GM18502 (cell line): Measurements from ENCODE around the gene DCX.

ENCODE experiments used
- ATAC-seq: cut with Tn5 transposase; IDR thresholded peaks from one replicate; pipeline ENCODE4 v1.9.1; 2021; ENCODE audit warnings: mild to moderate bottlenecking; ENCODE audit not compliant: unreplicated experiment, poor library complexity

Gene DCX

GRCh38 chrX:111322231-111322855 is 89.6 kb downstream of the DCX start:
- no peak for ATAC-seq

GRCh38 chrX:111319451-111319850 is 92.5 kb downstream of the DCX start:
- no peak for ATAC-seq

- ATAC-seq = no peak
Observed at GRCh38 chrX:111318901-111319300, 93.1 kb downstream of the DCX start.

GRCh38 chrX:111309083-111309482 is 102.9 kb downstream of the DCX start:
- ATAC-seq = no peak

- no peak for ATAC-seq
Observed at GRCh38 chrX:111308039-111308438, 104.0 kb downstream of the DCX start.

- ATAC-seq = no peak
Observed at GRCh38 chrX:111302284-111302683, 109.7 kb downstream of the DCX start.

- ATAC-seq = no peak
Observed at GRCh38 chrX:111288841-111289240, 123.2 kb downstream of the DCX start.

- ATAC-seq = no peak
Observed at GRCh38 chrX:111284631-111285293, 127.2 kb downstream of the DCX start.

GRCh38 chrX:111283446-111283845 is 128.5 kb downstream of the DCX start:
- ATAC-seq = no peak

GRCh38 chrX:111282991-111283390 is 129.0 kb downstream of the DCX start:
- ATAC-seq = no peak

GRCh38 chrX:111282139-111282538 is 129.9 kb downstream of the DCX start:
- no peak for ATAC-seq

- no peak for ATAC-seq
Observed at GRCh38 chrX:111270339-111270738, 141.7 kb downstream of the DCX start, which contains the start of gene CAPN6. Gene CAPN6 (minus strand): TSS chrX:111270483. CDS start chrX:111263936, 6,547 bp downstream.

GRCh38 chrX:111268506-111268905 is 143.5 kb downstream of the DCX start:
- no peak for ATAC-seq

GRCh38 chrX:111265486-111265885 is 146.5 kb downstream of the DCX start:
- no peak for ATAC-seq

GRCh38 chrX:111264385-111264784 is 147.6 kb downstream of the DCX start:
- ATAC-seq = no peak

- ATAC-seq = no peak
Observed at GRCh38 chrX:111262086-111262485, 149.9 kb downstream of the DCX start.

GRCh38 chrX:111260451-111260850 is 151.5 kb downstream of the DCX start:
- ATAC-seq = no peak

GRCh38 chrX:111259559-111259958 is 152.4 kb downstream of the DCX start:
- ATAC-seq = no peak

- ATAC-seq = no peak
Observed at GRCh38 chrX:111257733-111258132, 154.3 kb downstream of the DCX start.

- ATAC-seq = no peak
Observed at GRCh38 chrX:111254896-111255693, 156.9 kb downstream of the DCX start.

GRCh38 chrX:111244235-111244750 is 167.7 kb downstream of the DCX start:
- ATAC-seq = no peak
